Adrenal gland (tissue), 5 donors: ENCODE data around the gene ABCA1.

Source experiments
- POLR2A ChIP-seq, 2 donors: fragments of 450-650 bp; IDR thresholded peaks; one replicate each; pipeline ENCODE4 v1.6.1; 2017; ENCODE audit warnings: antibody characterized with exemption in 2 of 2, mild to moderate bottlenecking in 2 of 2, moderate library complexity in 1 of 2
- TF ChIP-seq, protein P1 (sequence below), 6 experiments: fragments of 450-650 bp in 4 of 6; fragments of 200-600 bp in 2 of 6; sonication (generic) in 1 of 6; IDR thresholded peaks; 1 replicate in 5 of 6; 2 replicates in 1 of 6; pipeline versions ENCODE4 v1.5.1 to v1.8.0; 2016 to 2021; ENCODE audit warnings: antibody characterized with exemption in 6 of 6, mild to moderate bottlenecking in 2 of 6, moderate library complexity in 1 of 6
- donor health status: DM: no; HTN: no; CAD: no.

GRCh38 chr9:104903609-104904008 is 24.3 kb downstream of the ABCA1 start:
- TF ChIP-seq, protein P1, sequence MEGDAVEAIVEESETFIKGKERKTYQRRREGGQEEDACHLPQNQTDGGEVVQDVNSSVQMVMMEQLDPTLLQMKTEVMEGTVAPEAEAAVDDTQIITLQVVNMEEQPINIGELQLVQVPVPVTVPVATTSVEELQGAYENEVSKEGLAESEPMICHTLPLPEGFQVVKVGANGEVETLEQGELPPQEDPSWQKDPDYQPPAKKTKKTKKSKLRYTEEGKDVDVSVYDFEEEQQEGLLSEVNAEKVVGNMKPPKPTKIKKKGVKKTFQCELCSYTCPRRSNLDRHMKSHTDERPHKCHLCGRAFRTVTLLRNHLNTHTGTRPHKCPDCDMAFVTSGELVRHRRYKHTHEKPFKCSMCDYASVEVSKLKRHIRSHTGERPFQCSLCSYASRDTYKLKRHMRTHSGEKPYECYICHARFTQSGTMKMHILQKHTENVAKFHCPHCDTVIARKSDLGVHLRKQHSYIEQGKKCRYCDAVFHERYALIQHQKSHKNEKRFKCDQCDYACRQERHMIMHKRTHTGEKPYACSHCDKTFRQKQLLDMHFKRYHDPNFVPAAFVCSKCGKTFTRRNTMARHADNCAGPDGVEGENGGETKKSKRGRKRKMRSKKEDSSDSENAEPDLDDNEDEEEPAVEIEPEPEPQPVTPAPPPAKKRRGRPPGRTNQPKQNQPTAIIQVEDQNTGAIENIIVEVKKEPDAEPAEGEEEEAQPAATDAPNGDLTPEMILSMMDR (IDR thresholded peaks at IDR 0.05): no peak
- TF ChIP-seq POLR2A (IDR thresholded peaks at IDR 0.05): no peak
